Stimulated activated CD8-positive, alpha-beta memory T cell treated with anti-CD3 and anti-CD28 coated beads, Interleukin-4, amount 100 ng/mL, for 4 hours (primary cell): ENCODE results near the gene EIF3B.
A peak's percentile ranks its signal among the peaks of the same experiment; 100 is the strongest.
"Not testable (repeated sequence)": the region's sequence is repeated elsewhere in the genome, so short reads cannot be mapped to it uniquely, and the experiment has no call there.

Experiments used
- DNase-seq, 2 donors: peaks; one replicate each; pipeline ENCODE4 v3.0.0-alpha.2; 2020; ENCODE audit warnings: low read depth in 2 of 2, low spot score in 1 of 2

The EIF3B gene

DNA sequence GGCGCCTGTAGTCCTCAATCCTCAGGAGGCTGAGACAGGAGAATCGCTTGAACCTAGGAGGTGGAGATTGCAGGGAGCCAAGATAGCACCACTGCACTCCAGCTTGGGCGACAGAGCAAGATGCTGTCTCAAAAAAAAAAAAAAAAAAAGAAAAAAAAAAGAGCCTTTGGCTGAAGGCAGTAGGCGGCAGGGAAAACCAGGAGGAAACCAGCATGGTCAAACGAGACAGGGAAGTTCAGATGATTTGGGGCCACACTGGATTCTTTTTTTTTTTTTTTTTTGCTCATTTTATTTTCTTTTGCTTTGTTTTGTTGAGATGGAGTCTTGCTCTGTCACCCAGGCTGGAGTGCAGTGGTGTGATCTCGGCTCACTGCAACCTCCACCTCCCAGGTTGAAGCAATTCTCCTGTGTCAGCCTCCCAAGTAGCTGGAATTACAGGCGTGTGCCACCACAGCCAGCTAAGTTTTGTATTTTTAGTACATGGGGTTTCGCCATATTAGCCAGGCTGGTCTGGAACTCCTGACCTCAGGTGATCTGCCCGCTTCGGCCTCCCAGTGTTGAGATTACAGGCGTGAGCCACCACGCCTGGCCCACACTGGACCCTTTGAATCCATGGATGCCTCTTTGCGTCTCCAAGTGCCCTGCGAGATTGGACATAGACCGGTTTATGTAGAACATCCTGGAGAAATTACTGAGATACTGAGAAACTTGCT is 7.1 kb upstream of the EIF3B start:
- not testable (repeated sequence) for DNase-seq

DNA sequence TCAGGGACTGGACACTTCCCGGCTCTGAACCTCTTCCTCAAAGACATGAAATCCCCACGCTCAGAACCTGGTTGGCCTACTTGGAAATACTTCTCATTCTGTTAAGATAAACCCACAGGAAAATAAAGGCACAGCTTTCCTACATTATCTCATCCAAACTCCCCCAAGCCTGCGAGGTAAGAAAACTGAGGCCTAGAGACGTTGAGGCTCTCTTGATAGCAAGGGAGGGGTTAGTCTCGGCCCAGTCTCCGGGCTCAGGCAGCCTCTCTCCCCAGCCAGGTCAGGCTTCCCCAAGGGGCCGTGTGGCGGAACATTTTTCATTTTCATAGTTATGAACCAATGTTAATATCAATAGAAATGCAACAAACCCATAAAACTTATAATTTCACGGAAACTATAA is 4.6 kb upstream of the EIF3B start:
- no peak for DNase-seq

DNA sequence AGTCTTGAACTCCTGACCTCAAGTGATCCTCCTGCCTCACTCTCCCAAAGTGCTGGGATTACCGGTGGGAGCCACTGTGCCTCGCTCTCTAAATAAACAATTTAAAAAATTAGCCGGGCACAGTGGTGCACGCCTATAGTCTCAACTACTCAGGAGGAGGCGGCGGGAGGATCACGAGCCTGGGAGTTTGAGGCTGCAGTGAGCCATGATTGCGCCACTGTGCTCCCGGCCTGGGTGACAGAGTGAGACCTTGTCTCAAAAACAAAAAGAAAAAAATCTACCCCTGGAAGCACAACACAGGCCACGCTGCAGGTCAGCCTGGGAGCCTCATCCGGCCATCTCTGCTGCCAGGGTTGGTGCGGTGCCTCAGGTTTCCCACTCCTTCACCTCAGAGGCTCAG is 3.8 kb upstream of the EIF3B start:
- DNase-seq, result no peak

DNA sequence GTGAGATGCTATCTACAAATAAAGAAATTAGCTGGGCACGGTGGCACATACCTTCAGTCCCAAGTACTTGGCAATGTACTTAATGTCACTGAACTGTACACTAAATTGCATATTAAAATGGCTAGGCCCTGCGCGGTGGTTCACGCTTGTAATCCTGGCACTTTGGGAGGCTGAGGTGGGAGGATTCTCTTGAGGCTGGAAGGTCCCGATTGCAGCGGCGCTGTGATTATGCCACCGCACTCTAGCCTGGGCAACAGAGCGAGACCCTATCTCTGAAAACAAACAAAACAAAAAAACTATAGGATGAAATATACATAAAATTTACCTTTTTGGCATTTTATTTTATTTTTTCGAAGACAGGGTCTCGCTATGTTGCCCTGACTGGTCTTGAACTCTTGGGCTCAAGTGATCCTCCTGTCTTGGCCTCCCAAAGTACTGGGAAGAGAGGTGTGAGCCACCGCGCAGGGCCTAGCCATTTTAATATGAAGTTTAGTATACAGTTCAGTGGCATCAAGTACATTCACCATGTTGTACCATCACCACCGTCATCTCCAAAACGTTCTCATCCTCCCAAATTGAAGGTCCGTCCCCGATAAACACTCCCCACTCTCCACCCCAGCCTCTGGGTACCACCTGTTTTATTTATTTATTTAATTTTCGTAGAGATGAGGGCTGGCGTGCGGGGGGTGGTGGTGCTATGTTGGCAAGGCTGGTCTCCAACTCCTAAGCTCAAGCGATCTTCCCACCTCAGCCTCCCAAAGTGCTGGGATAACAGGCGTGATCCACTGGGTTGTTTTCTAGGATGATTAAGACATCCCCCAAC is 1.3 kb upstream of the EIF3B start:
- DNase-seq, result no peak

DNA sequence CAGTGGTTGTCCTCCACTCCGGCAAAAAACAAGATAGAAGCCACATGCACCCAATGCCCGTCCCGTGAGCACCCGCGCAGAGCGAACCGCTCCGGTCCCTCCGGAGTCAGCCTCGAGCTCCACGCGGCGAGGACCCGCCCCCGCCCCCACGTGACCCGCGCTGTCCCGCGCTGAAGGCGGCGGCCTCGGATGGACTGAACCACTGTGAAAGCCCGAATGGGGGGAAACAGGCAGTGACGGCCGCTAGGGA is 766 bp upstream of the EIF3B start:
- peak; percentile 81 to 83 for DNase-seq

DNA sequence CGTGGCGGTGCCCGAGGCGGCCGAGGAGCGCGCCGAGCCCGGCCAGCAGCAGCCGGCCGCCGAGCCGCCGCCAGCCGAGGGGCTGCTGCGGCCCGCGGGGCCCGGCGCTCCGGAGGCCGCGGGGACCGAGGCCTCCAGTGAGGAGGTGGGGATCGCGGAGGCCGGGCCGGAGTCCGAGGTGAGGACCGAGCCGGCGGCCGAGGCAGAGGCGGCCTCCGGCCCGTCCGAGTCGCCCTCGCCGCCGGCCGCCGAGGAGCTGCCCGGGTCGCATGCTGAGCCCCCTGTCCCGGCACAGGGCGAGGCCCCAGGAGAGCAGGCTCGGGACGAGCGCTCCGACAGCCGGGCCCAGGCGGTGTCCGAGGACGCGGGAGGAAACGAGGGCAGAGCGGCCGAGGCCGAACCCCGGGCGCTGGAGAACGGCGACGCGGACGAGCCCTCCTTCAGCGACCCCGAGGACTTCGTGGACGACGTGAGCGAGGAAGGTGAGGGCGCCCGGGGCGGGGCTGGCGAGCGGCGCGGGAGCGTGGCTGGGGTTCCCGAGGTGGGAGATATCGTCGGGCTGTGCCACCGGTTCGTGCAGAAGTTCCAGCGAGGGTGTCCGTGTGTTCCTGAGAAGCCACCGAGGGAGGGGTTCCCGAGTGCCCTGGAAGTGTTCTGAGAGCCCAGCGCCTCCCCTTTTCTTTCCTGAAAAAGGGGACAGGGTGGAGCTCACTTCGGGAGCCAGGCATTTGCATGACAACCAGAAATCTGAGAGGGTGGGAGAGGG is 495 bp downstream of the EIF3B start:
- DNase-seq, result no peak

DNA sequence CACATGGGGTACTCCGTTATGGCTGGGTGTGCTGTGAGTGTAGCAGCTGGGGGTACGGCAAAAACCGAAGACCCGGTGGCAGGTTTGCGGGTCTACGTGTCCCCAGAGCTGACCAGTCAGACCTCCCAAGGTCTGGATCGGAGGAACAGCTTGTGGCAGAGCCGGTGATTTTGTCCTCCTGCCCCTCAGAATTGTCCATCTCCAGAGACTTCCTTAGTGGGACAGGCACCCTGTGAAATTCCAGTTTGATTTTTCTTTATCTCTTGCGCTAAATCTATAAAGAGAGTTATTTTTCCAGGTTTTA is 1.0 kb downstream of the EIF3B start:
- DNase-seq, result no peak

DNA sequence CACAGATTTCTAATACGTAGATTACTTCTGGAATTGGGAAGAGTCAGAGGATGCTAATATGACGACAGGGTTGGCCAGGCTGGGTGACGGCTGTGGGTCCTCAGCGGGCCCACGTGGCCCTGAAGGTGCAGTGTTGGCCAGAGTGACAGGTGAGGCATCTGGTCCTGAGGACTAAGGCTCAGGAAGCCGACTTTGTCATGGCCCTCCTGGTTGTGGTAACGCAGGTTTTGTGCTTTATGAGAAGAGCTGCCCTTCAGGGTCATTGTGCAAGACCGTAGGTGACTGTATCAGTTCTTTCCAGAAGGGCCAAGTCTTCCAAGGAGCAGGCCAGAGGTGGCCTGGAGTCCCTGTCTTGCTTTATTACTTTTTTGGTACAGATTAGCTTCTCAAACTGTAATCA is 2.5 kb downstream of the EIF3B start:
- no peak for DNase-seq

DNA sequence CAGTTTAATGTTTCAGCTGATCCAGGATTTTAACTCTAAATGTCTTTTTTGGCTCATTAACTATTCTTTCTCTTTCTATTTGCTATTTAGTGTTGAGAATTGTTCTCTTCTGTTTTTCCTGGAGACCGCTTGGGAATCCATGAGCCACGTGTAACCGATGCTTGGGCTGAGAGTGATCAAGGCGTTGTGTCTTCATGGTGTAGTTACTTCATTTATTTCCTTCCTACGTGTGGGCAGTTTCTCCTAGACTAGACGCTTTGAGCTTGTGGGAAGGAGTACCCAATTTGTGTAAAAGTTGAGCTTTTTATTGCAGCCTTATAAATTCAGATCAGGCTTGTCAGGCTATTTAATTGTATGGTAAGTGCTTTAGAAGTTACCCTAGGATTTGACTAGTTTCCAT is 2.9 kb downstream of the EIF3B start:
- DNase-seq, result no peak

DNA sequence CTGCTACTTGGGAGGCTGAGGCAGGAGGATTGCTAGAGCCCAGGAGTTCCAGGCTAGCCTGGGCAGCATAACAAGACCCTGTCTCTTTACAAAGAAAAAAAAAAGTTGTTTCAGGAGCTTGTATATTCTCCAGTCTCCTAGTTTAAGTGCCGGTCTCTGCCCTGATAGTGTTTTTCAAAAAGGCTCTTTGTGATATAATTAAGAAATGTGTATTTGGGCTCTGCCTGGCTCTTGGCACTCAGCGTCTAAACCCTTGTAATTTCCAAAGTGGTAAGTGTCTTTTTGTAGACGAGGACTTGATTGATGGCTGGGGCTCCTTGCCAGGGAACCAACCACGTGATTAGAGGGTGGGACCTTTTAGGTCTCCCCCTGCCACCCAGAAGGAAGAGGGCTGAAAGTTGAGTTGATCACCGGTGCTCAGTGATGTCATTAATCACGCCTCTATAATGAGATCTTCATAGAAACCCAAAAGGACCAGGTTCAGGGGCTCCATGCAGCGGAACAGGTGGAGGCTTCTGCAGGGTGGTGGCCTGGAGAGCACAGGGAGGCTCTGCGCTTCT is 4.4 kb downstream of the EIF3B start:
- DNase-seq, result no peak

DNA sequence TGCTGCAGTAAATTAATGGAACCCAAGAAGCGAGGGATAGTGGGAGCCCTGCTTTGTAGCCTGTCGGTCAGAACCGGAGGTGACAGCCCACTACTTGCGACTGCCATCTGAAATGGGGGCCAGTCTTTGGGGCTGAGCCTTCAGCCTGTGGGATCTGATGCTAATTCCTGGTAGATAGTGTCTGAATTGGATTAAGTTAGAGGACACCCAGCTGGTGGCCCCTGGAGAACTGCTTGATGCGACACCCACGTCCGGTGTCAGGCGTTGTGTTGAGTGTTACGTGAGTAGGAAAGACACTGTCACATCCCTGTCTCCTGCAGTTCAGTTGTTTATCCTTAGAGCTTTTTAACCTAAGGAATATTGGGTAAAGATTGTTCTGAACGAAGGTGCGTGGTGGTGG is 5.0 kb downstream of the EIF3B start:
- DNase-seq, result no peak

DNA sequence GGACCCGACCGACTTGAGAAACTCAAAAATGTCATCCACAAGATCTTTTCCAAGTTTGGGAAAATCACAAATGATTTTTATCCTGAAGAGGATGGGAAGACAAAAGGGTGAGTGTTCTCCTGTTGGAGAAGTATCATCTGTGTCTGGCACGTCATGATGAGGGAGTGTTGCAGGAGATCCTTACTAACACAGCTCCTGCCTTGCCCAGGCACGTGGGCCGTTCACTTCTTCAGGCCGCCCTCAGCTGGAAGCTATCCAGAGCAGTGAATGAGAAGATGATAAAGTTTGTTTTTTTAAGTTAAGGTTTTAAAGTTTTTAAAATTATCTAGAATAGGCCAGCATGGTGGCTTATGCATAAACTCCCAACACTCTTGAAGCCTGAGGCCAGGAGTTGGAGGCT is 6.2 kb downstream of the EIF3B start:
- no peak for DNase-seq

DNA sequence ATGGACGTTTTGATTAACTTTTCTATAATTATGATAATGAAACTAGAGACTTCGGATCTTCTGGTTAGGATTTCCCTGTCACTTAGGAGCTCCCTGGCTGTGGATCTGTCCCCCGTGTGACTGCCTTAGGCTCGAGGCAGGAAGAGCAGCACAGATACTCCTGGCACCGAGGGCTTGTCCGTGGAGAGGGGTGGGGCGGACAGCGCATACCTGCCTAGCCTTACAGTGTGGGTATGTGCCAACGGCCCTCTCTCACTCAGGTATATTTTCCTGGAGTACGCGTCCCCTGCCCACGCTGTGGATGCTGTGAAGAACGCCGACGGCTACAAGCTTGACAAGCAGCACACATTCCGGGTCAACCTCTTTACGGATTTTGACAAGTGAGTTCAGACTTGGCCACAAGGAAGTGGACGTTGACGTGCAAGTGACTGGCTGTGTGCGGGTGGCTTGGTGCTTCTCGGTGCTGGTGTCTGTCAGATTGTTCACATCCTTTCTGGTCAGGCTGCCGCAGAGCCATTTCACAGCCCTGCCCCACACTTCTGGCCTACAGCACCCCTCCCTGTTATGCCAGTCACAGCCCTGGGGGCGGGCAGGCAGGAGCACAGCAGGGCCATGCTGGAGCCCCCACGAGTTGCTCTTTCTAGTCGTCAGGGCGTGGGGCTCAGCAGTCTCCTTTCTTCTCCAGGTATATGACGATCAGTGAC is 7.9 kb downstream of the EIF3B start:
- DNase-seq, result no peak

DNA sequence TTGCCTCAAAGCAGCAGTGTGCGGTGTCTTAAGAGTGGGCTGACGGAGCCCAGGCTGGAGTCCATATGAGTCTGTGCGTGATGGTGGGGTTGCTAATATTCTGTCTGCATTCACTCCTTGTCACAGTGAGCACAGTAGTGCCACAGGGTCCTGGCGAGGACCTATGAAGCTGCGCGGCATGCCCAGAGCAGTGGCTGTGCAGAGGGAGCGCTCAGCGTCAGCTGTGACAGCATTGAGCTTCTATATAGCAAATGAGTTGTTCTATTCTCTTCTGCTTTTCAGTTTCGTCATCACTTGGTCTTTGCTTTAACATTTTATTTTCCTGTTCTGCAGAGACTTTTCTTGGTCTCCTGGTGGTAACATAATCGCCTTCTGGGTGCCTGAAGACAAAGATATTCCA is 14.5 kb downstream of the EIF3B start:
- DNase-seq, result no peak

DNA sequence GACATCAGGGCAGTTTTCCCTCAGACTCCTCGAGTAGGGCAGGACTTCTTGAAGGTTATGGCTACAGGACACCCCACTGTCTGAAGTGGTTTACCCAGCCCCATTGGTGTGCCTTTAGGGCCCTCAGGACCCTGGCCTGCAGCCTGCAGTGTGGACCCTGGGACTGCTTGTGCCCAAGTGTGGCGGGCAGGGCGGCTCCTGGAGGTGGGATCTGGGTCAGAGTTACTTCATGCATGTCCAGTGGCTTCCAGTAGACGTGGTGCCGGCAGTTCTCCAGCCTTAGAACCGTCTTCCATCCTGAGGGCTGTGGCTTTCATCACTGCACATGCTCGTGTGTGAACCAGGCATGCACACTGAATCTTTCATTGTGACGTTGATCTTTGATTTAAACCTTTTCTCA is 16.7 kb downstream of the EIF3B start:
- no peak for DNase-seq

DNA sequence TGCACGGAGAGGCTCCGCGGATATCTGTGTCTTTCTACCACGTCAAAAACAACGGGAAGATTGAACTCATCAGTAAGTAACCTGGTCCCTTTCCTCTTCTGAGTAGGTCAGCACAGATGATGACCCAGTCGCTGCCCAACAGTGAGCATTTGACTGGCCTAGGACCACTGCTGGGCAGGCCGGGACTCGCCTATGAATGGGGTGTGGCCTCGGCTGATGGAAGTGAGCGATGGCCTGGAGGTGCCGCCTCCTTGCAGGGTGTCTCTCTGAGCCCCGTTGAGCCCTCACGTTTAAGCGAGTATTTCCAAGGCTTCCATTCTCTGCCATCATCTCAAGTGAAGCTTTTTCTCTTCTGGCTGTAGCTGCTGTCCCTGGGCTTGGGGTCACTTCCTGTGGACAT is 18.1 kb downstream of the EIF3B start:
- no peak for DNase-seq

DNA sequence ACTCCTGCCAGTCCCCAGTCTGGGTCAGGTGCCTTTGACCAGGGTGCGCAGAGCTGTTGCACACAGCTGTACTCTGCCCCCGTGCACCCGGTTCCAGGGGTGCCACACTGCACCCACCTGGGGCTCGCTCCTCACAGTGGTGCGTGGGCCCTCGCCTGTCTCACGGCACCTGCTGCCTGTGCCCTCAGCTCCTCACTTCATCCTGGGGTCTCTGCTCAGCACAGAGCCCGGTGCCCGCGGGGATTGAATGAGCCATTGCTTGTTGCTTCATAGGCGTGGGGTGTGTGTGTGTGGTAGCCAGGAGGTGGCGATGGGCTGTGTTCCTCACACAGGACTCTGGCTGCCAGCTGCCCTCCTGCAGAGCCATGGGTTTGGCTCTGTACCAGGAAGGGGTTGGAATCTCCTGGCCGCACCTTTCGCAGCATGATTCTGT is 18.5 kb downstream of the EIF3B start:
- DNase-seq, result no peak

DNA sequence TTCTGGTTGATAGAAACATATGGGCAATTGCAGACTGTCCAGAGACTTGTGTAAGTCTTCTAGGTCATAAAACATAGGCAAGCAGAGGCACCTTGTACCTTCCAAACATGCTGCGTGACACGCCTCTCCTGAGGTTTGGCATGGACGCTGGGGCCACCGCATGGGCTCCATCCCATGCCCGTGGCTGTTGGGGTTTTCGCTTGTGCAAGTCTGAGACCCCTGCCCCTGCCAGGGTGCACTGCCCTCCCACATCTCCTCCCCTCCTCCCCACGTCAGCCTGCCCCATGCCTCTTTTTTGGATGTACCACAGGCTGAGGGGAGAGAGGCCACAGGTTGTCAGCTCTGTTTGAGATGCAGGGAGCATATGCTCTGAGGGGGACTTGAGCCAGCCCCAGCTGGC is 19.0 kb downstream of the EIF3B start:
- DNase-seq, result no peak

DNA sequence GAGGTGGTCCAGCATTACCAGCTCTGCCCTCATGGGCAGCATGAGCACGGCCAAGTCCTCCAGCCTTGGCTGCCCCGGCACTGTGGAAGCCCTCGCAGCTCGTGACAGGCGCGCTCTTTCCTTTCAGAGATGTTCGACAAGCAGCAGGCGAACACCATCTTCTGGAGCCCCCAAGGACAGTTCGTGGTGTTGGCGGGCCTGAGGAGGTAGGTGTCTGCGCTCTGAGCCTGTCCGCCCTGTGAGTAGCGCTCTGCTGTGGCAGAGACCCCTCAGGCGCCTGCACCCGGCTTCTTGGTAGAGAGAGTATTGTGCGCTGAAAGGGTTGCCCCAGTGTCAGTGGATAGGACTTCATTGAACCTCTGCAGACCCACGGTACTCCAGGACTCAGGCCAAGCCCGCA is 19.8 kb downstream of the EIF3B start:
- DNase-seq, result no peak

DNA sequence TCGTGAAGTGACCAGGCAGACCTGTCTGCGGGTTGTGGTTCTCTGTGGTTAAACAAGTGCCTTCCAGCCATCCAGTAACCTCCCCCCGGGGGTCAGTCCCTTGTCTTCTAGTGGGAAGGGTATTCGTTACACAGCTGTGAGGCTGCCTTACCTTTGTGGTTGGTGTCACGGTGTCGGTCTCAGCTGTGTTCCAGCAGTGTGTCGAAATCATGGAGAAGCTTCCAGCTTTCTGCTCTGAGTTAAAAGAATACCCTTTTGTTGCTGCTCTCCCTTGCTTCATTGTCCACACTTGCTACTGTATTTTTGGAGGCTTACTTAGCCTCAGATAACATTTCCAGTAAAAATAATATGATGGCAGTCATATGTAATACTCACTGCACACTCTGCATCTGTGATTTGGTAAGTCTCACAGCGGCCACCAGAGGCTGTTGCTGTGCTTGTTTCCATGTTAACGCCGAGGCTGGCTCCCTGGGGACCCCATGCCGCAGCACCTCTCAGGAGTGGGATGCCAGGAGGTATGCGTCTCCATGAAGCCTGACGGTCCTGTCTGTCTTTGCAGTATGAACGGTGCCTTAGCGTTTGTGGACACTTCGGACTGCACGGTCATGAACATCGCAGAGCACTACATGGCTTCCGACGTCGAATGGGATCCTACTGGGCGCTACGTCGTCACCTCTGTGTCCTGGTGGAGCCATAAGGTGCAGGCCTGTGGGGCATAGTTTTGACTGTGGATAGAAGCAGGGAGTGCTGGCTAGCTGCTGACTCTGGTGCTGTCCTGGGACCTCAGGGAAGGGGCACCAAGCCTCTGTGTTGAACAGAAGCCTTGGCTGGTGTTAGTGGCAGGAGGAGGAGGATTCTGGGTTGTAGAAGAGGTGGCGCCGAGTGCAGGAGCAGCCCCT is 20.5 kb downstream of the EIF3B start:
- no peak for DNase-seq
